ENCODE results near the gene ACACA.

The ACACA gene

GRCh38 chr17:37322826-37323561 lies 83.6 kb downstream of the ACACA start:
- no peak overlapping the region for H3K27ac ChIP-seq (ENCODE audit: low read length)
- H3K4me2 ChIP-seq (ENCODE audit: low read depth, low read length) = no peak overlapping the region
- H3K9ac ChIP-seq (ENCODE audit: low read length) = no peak overlapping the region
- no peak for TF ChIP-seq EZH2phosphoT487 (IDR thresholded peaks at IDR 0.05; ENCODE audit: low read length)
- TF ChIP-seq, protein P1, sequence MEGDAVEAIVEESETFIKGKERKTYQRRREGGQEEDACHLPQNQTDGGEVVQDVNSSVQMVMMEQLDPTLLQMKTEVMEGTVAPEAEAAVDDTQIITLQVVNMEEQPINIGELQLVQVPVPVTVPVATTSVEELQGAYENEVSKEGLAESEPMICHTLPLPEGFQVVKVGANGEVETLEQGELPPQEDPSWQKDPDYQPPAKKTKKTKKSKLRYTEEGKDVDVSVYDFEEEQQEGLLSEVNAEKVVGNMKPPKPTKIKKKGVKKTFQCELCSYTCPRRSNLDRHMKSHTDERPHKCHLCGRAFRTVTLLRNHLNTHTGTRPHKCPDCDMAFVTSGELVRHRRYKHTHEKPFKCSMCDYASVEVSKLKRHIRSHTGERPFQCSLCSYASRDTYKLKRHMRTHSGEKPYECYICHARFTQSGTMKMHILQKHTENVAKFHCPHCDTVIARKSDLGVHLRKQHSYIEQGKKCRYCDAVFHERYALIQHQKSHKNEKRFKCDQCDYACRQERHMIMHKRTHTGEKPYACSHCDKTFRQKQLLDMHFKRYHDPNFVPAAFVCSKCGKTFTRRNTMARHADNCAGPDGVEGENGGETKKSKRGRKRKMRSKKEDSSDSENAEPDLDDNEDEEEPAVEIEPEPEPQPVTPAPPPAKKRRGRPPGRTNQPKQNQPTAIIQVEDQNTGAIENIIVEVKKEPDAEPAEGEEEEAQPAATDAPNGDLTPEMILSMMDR (IDR thresholded peaks at IDR 0.05; ENCODE audit: low read length) = no peak
- TF ChIP-seq EZH2 (optimal IDR thresholded peaks at IDR 0.05; ENCODE audit: low read depth, low read length) = no peak
- no peaks in the 10 kb centered on the region for H3K79me2 ChIP-seq (ENCODE audit: low read length)
- no peaks in the 10 kb centered on the region for H3K27me3 ChIP-seq (replicated peaks; ENCODE audit: insufficient read depth, low read length)
- no peak overlapping the region for H2AFZ ChIP-seq (ENCODE audit: low read length)
- no peaks in the 10 kb centered on the region; the same call in 1 of the 2 replicates for H3F3A ChIP-seq (ENCODE audit: insufficient read depth, low read length)
- H3K4me3 ChIP-seq (ENCODE audit: low read length) = no peak overlapping the region
- no peaks in the 10 kb centered on the region for H4K20me1 ChIP-seq (ENCODE audit: insufficient read depth, low read length)
- no peaks in the 10 kb centered on the region for H3K9me3 ChIP-seq (replicated peaks; ENCODE audit: insufficient read depth, low read length)
- DNase-seq = no peak
- H3K36me3 ChIP-seq (replicated peaks; ENCODE audit: insufficient read depth, low read length) = no peaks in the 10 kb centered on the region
- H3K9me2 ChIP-seq (replicated peaks; ENCODE audit: insufficient read depth, low read length) = no peaks in the 10 kb centered on the region
- no peaks in the 10 kb centered on the region for H3K4me1 ChIP-seq (ENCODE audit: low read length)

- no peak overlapping the region for H3K4me2 ChIP-seq (ENCODE audit: low read depth, low read length)
- H4K20me1 ChIP-seq (ENCODE audit: insufficient read depth, low read length) = no peaks in the 10 kb centered on the region
- no peak for DNase-seq
- no peak overlapping the region for H2AFZ ChIP-seq (ENCODE audit: low read length)
- no peaks in the 10 kb centered on the region for H3K79me2 ChIP-seq (ENCODE audit: low read length)
- no peaks in the 10 kb centered on the region for H3K4me1 ChIP-seq (ENCODE audit: low read length)
- TF ChIP-seq EZH2phosphoT487 (IDR thresholded peaks at IDR 0.05; ENCODE audit: low read length) (no peak), EZH2 (optimal IDR thresholded peaks at IDR 0.05; ENCODE audit: low read depth, low read length) (no peak)
- TF ChIP-seq, protein P1 (IDR thresholded peaks at IDR 0.05; ENCODE audit: low read length) = no peak
- H3K36me3 ChIP-seq (replicated peaks; ENCODE audit: insufficient read depth, low read length) = no peaks in the 10 kb centered on the region
- no peak overlapping the region for H3K27ac ChIP-seq (ENCODE audit: low read length)
- no peak overlapping the region for H3K4me3 ChIP-seq (ENCODE audit: low read length)
- H3K9me3 ChIP-seq (replicated peaks; ENCODE audit: insufficient read depth, low read length) = no peaks in the 10 kb centered on the region
- no peaks in the 10 kb centered on the region; the same call in 1 of the 2 replicates for H3F3A ChIP-seq (ENCODE audit: insufficient read depth, low read length)
- H3K9me2 ChIP-seq (replicated peaks; ENCODE audit: insufficient read depth, low read length) = no peaks in the 10 kb centered on the region
- H3K27me3 ChIP-seq (replicated peaks; ENCODE audit: insufficient read depth, low read length) = no peaks in the 10 kb centered on the region
- H3K9ac ChIP-seq (ENCODE audit: low read length) = no peak overlapping the region
Measured at GRCh38 chr17:37322106-37322505, 84.5 kb downstream of the ACACA start.

- no peaks in the 10 kb centered on the region; the same call in 1 of the 2 replicates for H3F3A ChIP-seq (ENCODE audit: insufficient read depth, low read length)
- no peaks in the 10 kb centered on the region for H3K79me2 ChIP-seq (ENCODE audit: low read length)
- TF ChIP-seq, protein P1 (IDR thresholded peaks at IDR 0.05; ENCODE audit: low read length) = no peak
- no peak for TF ChIP-seq EZH2phosphoT487 (IDR thresholded peaks at IDR 0.05; ENCODE audit: low read length)
- no peak for TF ChIP-seq EZH2 (optimal IDR thresholded peaks at IDR 0.05; ENCODE audit: low read depth, low read length)
- H3K4me2 ChIP-seq (ENCODE audit: low read depth, low read length) = no peak overlapping the region
- no peak for DNase-seq
- H3K36me3 ChIP-seq (replicated peaks; ENCODE audit: insufficient read depth, low read length) = no peaks in the 10 kb centered on the region
- no peak overlapping the region for H3K27ac ChIP-seq (ENCODE audit: low read length)
- H4K20me1 ChIP-seq (ENCODE audit: insufficient read depth, low read length) = no peaks in the 10 kb centered on the region
- no peak overlapping the region for H2AFZ ChIP-seq (ENCODE audit: low read length)
- H3K9me3 ChIP-seq (replicated peaks; ENCODE audit: insufficient read depth, low read length) = no peaks in the 10 kb centered on the region
- no peak overlapping the region for H3K4me3 ChIP-seq (ENCODE audit: low read length)
- no peaks in the 10 kb centered on the region for H3K9me2 ChIP-seq (replicated peaks; ENCODE audit: insufficient read depth, low read length)
- H3K9ac ChIP-seq (ENCODE audit: low read length) = no peak overlapping the region
- H3K27me3 ChIP-seq (replicated peaks; ENCODE audit: insufficient read depth, low read length) = no peaks in the 10 kb centered on the region
- H3K4me1 ChIP-seq (ENCODE audit: low read length) = no peaks in the 10 kb centered on the region
Measured at GRCh38 chr17:37318931-37319594, 87.6 kb downstream of the ACACA start.

Data from MM.1S (cell line).